GM12891 (cell line): ENCODE measurements around the gene CCNL2.

Experiments
- POLR2A ChIP-seq: IDR thresholded peaks from 2 replicates; pipeline ENCODE4 v1.6.1; 2011; ENCODE audit warnings: low read depth, low read length, control low read depth
- POLR2AphosphoS5 ChIP-seq: IDR thresholded peaks from 2 replicates; pipeline ENCODE4 v1.6.1; 2011; ENCODE audit warnings: low read depth, low read length, control low read depth
- SPI1 ChIP-seq: IDR thresholded peaks from 2 replicates; pipeline ENCODE4 v1.6.1; 2011; ENCODE audit warnings: low read depth, low read length, control low read depth
- TAF1 ChIP-seq: IDR thresholded peaks from 2 replicates; pipeline ENCODE4 v1.6.1; 2011; ENCODE audit warnings: low read depth, low read length, control low read depth

DNA sequence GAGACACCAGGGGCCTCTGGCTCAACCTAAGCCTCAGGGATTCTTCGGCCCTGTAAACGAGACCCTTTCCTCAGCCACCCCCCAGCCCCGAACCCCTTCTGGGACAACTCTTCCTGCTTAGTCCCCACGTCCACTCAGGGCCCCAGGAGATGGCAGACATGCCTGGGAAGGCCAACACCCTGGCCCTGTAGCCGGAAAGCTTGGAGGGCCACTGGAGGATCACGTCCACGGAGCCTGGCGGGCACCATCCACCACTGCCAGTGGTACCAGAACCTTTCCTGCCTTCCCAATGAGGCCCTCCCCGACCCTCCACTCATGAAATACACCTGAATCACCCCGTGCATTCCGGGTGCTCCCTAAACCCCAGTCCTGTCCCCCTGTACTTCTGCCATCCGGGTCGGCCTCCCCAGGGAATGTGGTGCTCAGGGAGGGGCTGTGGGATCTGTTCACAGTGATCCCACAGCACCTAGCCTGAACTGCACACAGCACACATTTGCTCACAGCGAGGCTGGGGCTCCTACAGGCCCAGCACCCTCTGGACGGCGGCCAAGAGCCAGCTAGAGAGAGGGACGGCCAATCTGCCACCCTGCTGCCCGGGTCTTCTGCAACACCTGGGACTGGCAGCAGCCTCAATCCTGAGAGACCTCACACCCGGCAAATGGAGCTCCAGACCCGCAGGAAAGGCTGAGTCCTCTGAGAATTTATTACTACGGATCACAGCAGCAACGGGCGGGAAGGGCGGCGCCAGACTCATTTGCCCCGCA lies 25.9 kb downstream of the CCNL2 start:
- no peak for TF ChIP-seq POLR2AphosphoS5
- no peak for TF ChIP-seq SPI1
- no peak for TF ChIP-seq POLR2A
- no peak for TF ChIP-seq TAF1
